Loucy (cell line): ENCODE data around the gene VAV3.

Source experiments
- EZH2phosphoT487 ChIP-seq: fragments of 200-600 bp; IDR thresholded peaks from 2 replicates; pipeline ENCODE4 v1.6.1; 2018; ENCODE audit warnings: antibody characterized with exemption, mild to moderate bottlenecking, moderate library complexity, borderline replicate concordance
- TF ChIP-seq, protein P1 (sequence below): fragments of 200-600 bp; sonication (generic); conservative IDR thresholded peaks from 2 replicates; pipeline ENCODE4 v1.5.1; 2014; ENCODE audit warnings: mild to moderate bottlenecking, antibody characterized with exemption, low read length

DNA sequence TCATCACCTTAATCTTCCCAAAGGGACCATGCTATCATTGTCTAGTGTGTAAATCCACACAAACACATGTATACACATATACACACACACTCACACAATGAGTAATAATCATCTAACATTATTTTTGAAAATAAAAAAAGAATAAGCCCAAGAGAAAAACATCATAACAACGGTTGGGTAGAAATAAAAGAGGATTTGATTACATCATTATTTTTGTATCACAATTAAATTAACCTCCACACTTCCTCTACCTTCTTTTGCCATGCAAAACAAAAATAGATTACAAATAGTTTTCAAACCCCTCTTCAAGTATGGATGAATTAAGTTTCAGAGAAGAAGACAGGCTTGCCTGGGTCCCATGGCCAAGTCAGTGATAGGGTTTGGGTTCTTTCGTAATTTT lies 238.1 kb downstream of the VAV3 start:
- TF ChIP-seq, protein P1, sequence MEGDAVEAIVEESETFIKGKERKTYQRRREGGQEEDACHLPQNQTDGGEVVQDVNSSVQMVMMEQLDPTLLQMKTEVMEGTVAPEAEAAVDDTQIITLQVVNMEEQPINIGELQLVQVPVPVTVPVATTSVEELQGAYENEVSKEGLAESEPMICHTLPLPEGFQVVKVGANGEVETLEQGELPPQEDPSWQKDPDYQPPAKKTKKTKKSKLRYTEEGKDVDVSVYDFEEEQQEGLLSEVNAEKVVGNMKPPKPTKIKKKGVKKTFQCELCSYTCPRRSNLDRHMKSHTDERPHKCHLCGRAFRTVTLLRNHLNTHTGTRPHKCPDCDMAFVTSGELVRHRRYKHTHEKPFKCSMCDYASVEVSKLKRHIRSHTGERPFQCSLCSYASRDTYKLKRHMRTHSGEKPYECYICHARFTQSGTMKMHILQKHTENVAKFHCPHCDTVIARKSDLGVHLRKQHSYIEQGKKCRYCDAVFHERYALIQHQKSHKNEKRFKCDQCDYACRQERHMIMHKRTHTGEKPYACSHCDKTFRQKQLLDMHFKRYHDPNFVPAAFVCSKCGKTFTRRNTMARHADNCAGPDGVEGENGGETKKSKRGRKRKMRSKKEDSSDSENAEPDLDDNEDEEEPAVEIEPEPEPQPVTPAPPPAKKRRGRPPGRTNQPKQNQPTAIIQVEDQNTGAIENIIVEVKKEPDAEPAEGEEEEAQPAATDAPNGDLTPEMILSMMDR: no peak
- TF ChIP-seq EZH2phosphoT487: no peak
